ENCODE results near the gene ACBD4.

The ACBD4 gene

DNA sequence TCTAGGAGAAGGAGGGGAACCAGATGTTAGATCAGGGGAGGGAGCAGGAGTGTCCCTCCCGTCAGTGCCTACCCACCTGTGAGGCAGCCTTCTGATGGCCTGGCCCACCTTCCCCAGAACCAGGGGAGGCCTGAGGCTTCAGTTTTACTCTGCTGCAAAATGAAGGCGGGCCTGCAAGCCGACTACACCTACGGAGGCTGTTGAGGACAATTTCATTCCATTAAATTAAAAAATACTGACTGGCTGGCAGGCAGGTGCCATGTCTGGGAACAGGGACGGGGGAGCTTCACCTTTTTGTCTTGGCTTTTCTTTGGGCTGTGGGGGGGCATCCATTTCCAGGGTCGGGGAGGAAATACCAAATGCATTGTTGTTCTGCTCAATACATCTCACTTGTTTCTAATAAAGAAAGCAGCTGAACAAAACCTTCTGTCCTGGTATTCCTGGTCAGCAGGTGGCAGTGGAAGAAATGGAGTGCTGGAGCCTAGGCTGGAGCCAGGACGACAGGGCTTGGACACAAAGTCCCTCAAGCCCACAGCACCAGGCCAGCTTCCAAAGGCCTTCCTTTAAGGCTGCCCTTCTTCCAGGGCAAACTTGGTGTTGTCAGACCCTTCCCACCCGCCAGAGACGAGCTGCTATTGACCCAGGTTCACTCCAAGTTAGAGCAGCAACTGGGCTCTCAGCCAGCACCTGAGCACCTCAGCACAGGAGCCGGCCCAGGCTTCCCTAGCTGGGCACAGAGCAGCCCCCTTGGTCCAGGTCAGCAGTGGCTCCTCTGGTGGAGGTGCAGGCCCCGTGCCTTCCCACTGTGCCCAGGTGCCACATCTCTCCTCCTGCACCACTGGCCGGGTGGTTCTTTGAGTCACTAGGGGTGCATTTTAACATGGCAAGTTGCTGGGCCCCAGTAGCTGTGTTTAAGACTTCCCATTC is 26.6 kb upstream of the ACBD4 start:
- DNase-seq: no peak
- TF ChIP-seq, protein P1, sequence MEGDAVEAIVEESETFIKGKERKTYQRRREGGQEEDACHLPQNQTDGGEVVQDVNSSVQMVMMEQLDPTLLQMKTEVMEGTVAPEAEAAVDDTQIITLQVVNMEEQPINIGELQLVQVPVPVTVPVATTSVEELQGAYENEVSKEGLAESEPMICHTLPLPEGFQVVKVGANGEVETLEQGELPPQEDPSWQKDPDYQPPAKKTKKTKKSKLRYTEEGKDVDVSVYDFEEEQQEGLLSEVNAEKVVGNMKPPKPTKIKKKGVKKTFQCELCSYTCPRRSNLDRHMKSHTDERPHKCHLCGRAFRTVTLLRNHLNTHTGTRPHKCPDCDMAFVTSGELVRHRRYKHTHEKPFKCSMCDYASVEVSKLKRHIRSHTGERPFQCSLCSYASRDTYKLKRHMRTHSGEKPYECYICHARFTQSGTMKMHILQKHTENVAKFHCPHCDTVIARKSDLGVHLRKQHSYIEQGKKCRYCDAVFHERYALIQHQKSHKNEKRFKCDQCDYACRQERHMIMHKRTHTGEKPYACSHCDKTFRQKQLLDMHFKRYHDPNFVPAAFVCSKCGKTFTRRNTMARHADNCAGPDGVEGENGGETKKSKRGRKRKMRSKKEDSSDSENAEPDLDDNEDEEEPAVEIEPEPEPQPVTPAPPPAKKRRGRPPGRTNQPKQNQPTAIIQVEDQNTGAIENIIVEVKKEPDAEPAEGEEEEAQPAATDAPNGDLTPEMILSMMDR (IDR thresholded peaks at IDR 0.05; ENCODE audit: low read depth, low read length): 0 out of 2 replicates have a peak, but pooled peaks have one; percentile 27
- Histone ChIP-seq H3K27ac (no peak overlapping the region), H3K36me3 (peaks cover 56% of the 10 kb centered on the region), H3K27me3 (ENCODE audit: insufficient read depth, low read depth, severe bottlenecking) (no peaks in the 10 kb centered on the region), H3K4me3 (ENCODE audit: low read depth, low read length) (no peak overlapping the region), H3K9me3 (ENCODE audit: severe bottlenecking) (no peaks in the 10 kb centered on the region)

DNA sequence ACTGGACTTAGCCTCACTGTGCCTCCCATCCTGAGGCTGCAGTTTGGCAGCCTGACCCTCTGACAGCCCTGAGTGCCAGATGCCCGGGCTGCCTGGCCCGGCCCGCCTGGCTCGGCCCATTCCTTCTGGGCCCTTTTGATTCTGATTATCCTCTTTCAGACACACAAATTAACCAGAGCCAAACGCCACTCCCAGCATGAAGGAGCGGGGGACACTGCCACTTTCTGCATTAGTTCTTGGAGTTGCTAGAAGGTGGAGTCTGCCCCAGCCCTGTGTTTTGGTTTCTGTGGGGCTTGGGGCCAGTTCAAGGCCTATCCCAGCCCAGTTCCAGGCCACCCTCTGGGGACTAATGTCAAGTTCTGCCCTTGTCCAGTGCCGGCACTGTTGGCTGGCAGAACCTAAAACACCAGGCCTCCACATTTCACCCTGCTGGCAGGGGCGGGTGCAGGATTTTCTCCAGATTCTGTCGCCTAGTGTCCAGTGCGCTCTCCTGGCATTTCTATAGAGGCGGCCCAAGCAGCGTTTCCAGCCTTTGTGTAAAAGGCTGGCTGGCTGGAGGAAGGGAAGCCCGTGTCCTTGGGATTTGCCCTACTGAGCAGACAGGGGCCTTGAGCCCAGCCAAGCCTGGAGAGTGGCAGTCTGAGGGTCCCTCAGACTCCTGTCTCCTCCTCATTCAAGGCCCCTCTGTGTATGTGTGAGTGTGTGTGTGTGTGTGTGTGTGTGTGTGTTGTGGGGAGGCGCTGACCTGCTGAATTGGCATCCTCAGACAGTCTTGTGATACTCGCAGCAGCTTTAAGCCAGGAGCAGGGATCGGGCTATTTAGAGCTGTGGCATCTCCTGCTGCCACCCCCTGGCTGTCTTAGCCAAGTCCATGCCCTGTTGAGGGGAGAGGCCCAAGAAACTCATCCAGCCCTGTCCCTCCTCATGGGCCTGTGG is 24.5 kb upstream of the ACBD4 start:
- no peak overlapping the region; the same call in 1 of the 2 replicates for H3K27ac ChIP-seq
- DNase-seq: no peak
- H3K9me3 ChIP-seq (ENCODE audit: severe bottlenecking): no peaks in the 10 kb centered on the region
- TF ChIP-seq, protein P1 (IDR thresholded peaks at IDR 0.05; ENCODE audit: low read depth, low read length): 0 out of 2 replicates have a peak, but pooled peaks have one; percentile 18
- peaks cover 37% of the 10 kb centered on the region for H3K36me3 ChIP-seq
- no peaks in the 10 kb centered on the region for H3K27me3 ChIP-seq (ENCODE audit: insufficient read depth, low read depth, severe bottlenecking)
- H3K4me3 ChIP-seq (ENCODE audit: low read depth, low read length): no peak overlapping the region

DNA sequence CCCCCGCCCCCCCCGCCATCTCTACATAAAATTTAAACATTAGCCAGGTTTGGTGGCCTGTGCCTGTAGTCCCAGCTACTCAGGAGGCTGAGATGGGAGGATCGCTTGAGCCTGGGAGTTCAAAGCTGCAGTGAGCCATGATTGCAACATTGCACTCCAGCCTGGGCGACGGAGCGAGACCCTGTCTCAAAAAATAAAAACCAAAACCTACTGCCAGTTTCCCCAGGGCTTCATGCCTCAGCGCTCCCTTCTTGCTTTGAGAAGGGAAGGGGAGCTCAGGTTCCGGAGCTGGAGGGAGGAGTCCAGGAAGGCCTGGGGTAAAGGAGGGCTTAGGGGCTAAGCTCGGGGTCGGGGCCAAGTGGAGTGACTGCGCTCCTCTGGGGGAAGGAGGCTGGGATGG is 23.6 kb upstream of the ACBD4 start:
- peaks cover 28% of the 10 kb centered on the region for H3K36me3 ChIP-seq
- H3K4me3 ChIP-seq (ENCODE audit: low read depth, low read length): no peak overlapping the region
- H3K27ac ChIP-seq: no peak overlapping the region
- no peak for DNase-seq
- no peaks in the 10 kb centered on the region for H3K27me3 ChIP-seq (ENCODE audit: insufficient read depth, low read depth, severe bottlenecking)
- H3K9me3 ChIP-seq (ENCODE audit: severe bottlenecking): no peaks in the 10 kb centered on the region
- TF ChIP-seq, protein P1 (IDR thresholded peaks at IDR 0.05; ENCODE audit: low read depth, low read length): no peak

DNA sequence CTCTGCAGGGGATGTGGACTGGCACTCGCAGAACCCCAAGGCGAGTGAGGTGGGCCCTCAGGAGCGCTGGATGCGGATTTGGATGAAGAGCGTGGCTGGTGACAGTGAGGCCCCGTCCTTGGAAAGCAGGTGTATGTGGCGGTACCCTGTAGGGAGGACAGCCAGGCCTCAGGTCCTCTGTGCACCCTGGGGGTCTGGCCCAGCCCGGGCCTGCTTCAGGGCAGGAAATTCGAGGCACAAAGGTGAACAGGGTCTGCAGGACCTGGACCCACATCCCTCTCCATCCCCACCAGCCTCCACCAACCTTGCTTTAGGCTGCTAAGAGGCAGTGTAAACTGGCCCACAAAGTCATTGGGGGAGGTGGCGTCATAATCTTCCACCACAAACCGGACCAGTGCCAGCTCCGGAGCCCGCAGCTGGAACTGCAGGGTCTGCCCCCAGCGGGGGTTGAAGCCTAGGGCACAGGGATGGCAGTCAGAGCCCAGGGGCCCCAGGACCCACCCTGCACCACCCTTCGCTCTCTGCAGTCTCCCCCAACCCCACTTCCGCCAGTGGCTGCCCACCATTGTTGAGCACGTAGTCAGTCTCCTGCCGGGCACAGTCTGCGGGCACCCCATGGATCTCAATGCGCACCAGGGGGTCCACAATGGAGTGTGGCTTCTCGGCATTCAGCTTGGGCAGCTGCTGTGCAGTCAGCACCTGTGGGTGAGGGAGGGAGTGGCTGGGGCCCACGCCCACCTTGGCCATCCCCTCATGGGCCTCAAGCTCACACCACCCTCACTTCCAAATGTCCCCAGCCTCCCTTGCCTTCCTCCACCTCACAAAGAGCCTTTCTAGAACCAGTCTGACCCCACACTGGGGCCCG is 22.7 kb upstream of the ACBD4 start:
- no peaks in the 10 kb centered on the region for H3K9me3 ChIP-seq (ENCODE audit: severe bottlenecking)
- peaks cover 19% of the 10 kb centered on the region for H3K36me3 ChIP-seq
- no peak for DNase-seq
- TF ChIP-seq, protein P1 (IDR thresholded peaks at IDR 0.05; ENCODE audit: low read depth, low read length): no peak
- H3K4me3 ChIP-seq (ENCODE audit: low read depth, low read length): no peak overlapping the region
- no peaks in the 10 kb centered on the region for H3K27me3 ChIP-seq (ENCODE audit: insufficient read depth, low read depth, severe bottlenecking)
- H3K27ac ChIP-seq: no peak overlapping the region

GRCh38 chr17:45113424-45113754 is 22.1 kb upstream of the ACBD4 start:
- Histone ChIP-seq H3K9me3 (ENCODE audit: severe bottlenecking) (no peaks in the 10 kb centered on the region), H3K36me3 (peaks cover 15% of the 10 kb centered on the region), H3K27me3 (ENCODE audit: insufficient read depth, low read depth, severe bottlenecking) (no peaks in the 10 kb centered on the region), H3K4me3 (ENCODE audit: low read depth, low read length) (no peak overlapping the region), H3K27ac (no peak overlapping the region)
- TF ChIP-seq, protein P1 (IDR thresholded peaks at IDR 0.05; ENCODE audit: low read depth, low read length): no peak
- no peak for DNase-seq

Measured in WERI-Rb-1 (cell line).